Mucosa of stomach (tissue), 1 donor: Measurements from ENCODE around the gene PAX6.
"Not testable (repeated sequence)": the region's sequence is repeated elsewhere in the genome, so short reads cannot be mapped to it uniquely, and the experiment has no call there.

Source experiments
- H3K27me3 ChIP-seq: one replicate; pipeline ENCODE4 v1.7.0; 2013; ENCODE audit warnings: mild to moderate bottlenecking, low read length; ENCODE audit not compliant: control insufficient read depth, insufficient read depth
- H3K36me3 ChIP-seq: one replicate; pipeline ENCODE4 v1.7.0; 2013; ENCODE audit warnings: low read length; ENCODE audit not compliant: control insufficient read depth, insufficient read depth
- H3K4me1 ChIP-seq: one replicate; pipeline ENCODE4 v1.7.0; 2013; ENCODE audit warnings: mild to moderate bottlenecking, low read length; ENCODE audit not compliant: control insufficient read depth, insufficient read depth
- H3K4me3 ChIP-seq: one replicate; pipeline ENCODE4 v1.7.0; 2013; ENCODE audit warnings: low read length
- H3K9ac ChIP-seq: one replicate; pipeline ENCODE4 v1.7.0; 2013; ENCODE audit warnings: mild to moderate bottlenecking, low read length, moderate library complexity
- H3K9me3 ChIP-seq: one replicate; pipeline ENCODE4 v1.7.0; 2013; ENCODE audit warnings: mild to moderate bottlenecking, low read length, moderate library complexity; ENCODE audit not compliant: control insufficient read depth
- donor health status: Pancreatic carcinoma.

Gene PAX6

GRCh38 chr11:31763296-31763695 is 47.8 kb downstream of the PAX6 start:
- no peaks in the 10 kb centered on the region for H3K4me1 ChIP-seq
- H3K27me3 ChIP-seq = no peaks in the 10 kb centered on the region
- H3K9ac ChIP-seq = no peak overlapping the region
- H3K36me3 ChIP-seq = no peaks in the 10 kb centered on the region
- H3K4me3 ChIP-seq = no peak overlapping the region
- no peaks in the 10 kb centered on the region for H3K9me3 ChIP-seq

DNA sequence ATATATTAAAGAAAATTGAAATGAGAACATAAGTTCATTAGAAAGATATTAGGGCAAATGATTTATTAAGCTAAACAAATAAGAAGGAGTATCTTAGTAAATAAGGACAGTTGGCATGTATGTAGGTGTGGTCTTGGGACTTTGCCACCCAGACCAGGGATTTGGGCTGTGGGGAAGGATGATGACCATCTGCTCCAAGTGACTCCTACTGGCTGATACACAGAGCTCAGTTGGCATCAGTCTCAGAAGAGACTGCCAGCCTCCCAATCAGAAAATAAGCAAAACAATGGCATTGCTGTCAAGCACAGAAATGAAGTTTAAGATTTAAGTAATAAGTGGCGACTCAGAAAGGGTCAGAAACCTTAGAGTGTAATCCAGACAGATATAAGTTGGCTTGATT is 49.5 kb downstream of the PAX6 start:
- H3K4me1 ChIP-seq = no peaks in the 10 kb centered on the region
- H3K36me3 ChIP-seq = no peaks in the 10 kb centered on the region
- no peaks in the 10 kb centered on the region for H3K9me3 ChIP-seq
- H3K27me3 ChIP-seq = no peaks in the 10 kb centered on the region
- H3K9ac ChIP-seq = no peak overlapping the region
- no peak overlapping the region for H3K4me3 ChIP-seq

DNA sequence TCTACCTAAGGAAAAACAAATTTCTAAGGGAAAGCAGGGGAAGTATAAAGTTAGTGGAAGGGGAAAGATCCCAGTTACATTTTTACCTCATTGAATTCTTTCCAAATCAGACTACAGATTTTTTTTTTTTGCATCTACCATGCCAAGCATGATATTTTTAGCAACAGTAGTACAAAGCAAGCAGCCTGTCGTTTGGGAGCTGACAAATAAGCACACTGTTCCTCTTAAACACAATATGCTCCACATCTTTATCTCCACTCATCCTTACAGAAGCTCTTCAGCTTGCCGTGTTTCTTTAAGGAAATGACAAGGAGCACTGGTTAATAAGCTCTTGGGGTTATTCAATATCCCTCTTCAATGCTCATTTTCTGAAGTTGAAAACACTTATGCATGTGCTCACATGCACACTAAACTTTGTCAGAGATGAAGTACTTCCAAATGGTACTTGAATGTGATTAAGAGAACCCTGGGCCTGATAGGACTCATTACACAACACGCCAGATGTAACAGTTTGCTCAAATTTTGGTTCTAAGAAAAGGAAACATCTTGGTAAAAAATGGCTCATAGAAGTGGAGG is 53.8 kb downstream of the PAX6 start:
- no peaks in the 10 kb centered on the region for H3K4me1 ChIP-seq
- no peak overlapping the region for H3K9ac ChIP-seq
- H3K27me3 ChIP-seq = no peaks in the 10 kb centered on the region
- no peaks in the 10 kb centered on the region for H3K36me3 ChIP-seq
- H3K9me3 ChIP-seq = no peaks in the 10 kb centered on the region
- no peak overlapping the region for H3K4me3 ChIP-seq

GRCh38 chr11:31747581-31747980 is 63.5 kb downstream of the PAX6 start:
- Histone ChIP-seq H3K9ac (no peak overlapping the region), H3K4me3 (no peak overlapping the region), H3K27me3 (no peaks in the 10 kb centered on the region), H3K4me1 (no peaks in the 10 kb centered on the region), H3K36me3 (no peaks in the 10 kb centered on the region), H3K9me3 (no peaks in the 10 kb centered on the region)

DNA sequence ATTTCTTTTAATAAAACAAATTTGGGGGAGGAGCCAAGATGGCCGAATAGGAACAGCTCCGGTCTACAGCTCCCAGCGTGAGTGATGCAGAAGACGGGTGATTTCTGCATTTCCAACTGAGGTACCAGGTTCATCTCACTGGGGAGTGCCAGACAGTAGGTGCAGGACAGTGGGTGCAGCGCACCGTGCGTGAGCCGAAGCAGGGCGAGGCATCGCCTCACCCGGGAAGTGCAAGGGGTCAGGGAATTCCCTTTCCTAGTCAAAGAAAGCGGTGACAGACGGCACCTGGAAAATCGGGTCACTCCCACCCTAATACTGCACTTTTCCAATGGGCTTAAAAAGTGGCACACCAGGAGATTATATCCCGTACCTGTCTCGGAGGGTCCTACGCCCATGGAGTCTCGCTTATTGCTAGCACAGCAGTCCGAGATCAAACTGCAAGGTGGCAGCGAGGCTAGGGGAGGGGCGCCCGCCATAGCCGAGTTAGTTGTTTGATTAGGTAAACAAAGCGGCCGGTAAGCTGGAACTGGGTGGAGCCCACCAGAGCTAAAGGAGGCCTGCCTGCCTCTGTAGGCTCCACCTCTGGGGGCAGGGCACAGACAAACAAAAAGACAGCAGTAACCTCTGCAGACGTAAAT is 70.3 kb downstream of the PAX6 start:
- H3K36me3 ChIP-seq, H3K9me3 ChIP-seq: not testable (repeated sequence)

DNA sequence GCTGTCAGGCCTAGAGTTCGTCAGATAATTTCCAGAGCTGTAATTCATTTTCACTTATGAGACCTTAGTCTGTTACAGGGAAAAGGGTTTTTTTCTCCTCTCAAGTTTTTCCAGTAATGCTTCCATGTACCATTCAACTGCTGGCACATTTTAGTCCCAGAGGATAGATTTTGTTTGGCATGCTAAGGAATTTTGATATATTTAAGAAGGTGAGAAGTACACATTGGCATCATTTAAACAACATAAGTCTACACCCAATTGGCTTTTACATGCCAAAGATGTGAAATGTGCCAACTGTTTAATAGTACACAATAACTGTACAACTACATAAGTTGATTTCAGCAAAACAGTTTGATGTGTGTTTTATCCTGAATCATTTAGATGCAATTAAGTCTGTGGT is 71.0 kb downstream of the PAX6 start:
- H3K9ac ChIP-seq = no peak overlapping the region
- H3K4me3 ChIP-seq = no peak overlapping the region
- H3K27me3 ChIP-seq = no peaks in the 10 kb centered on the region
- no peaks in the 10 kb centered on the region for H3K36me3 ChIP-seq
- no peaks in the 10 kb centered on the region for H3K9me3 ChIP-seq
- no peaks in the 10 kb centered on the region for H3K4me1 ChIP-seq

More for the DNA sequence above, 70.3 kb downstream of the PAX6 start:
- not testable (repeated sequence) for H3K27me3 ChIP-seq, H3K4me3 ChIP-seq, H3K4me1 ChIP-seq, H3K9ac ChIP-seq
